CD1c-positive myeloid dendritic cell (primary cell): ENCODE results near the gene FLYWCH1.
A peak's percentile ranks its signal among the peaks of the same experiment; 100 is the strongest.

Experiments
- DNase-seq: peaks from one replicate; pipeline ENCODE4 v3.0.0-alpha.2; 2016; ENCODE audit errors: extremely low spot score

Gene FLYWCH1

DNA sequence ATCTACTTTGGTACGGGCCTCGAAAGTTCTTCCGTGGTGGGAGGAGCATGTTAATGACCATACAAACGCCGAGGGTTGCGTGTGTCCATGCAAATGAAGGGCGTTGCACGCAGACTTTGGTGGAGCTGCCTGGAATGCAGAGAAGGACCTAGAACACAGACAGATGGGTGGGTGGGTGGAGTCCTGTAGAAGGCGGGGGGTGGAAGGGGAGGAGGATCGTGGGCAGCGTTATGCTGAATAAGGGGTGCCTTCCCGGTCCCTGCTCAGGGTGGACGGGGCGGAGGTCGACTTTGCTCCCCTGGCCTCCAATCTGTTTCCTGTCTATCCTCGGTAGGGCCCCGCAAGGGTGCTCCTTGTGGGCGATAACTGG is 56.6 kb downstream of the FLYWCH1 start:
- DNase-seq, result peak; percentile 45

GRCh38 chr16:2968738-2969544 is 57.2 kb downstream of the FLYWCH1 start, which contains the start of gene PAQR4:
Gene PAQR4 (plus strand): TSS chr16:2969348. CDS start chr16:2969675, 327 bp downstream.
- peak; percentile 97 for DNase-seq

GRCh38 chr16:2969545-2970521 is 58.1 kb downstream of the FLYWCH1 start:
- DNase-seq, result peak; percentile 91

GRCh38 chr16:2970563-2970962 is 58.8 kb downstream of the FLYWCH1 start:
- DNase-seq, result no peak

- no peak for DNase-seq
These were observed 59.6 kb downstream of the FLYWCH1 start for GRCh38 chr16:2971134-2971984.

DNA sequence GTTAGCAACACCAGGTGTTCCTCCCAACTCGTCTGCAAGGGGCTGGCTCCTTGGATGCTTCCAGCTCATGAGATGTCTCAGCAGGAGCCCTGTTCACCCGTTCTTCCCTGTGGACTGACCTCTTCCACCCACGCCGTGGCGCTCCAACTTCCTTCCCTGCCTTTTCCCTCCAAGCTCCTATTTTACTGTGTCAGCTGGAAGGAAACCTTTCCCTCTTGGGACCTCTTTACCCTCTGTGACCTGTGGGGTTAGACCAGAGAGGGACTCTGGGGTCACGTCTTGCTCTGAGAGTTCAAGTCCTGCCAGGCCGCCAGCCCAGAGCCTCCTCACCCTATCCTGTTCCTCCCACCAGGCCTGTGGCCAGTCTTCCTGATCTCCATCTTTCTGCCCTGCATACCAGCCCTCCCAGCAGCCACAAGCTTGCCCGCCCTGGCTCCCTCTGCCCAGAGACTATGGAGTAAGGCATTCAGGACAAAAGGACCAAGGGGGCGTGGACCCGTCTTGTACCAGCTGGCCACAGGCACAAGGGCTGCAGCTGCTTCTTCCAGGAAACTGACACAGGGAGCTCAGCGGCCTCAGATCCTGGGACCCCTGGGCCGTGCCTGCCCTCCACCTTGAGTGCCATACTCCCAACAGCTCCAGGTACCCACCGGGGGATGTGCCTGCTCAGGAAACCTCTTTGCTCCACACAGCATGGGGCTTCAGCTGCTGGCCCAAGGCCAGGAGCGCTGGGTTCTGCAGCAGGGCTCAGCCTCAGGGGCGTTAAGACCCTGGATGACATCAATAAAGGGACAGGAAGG is 60.5 kb downstream of the FLYWCH1 start:
- no peak for DNase-seq

DNA sequence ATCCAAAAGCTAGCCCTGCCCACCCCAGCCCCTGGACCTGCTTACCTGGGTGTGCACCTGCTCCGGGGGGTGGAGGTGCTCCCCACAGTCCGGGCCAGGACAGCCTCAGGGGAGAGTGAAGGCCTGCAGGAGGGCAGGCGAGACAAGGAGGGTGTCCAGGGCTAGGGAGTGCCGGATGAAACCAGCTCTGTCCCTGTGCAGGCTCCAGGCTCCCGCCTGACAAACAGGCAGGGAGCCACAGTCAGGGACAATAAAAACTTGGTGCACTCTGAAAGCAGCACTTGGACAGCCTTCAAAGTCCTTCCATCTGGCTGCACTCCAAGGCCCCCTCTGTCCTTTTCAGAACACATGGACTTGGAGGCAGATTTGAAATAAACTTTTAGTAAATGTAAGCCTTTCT is 61.4 kb downstream of the FLYWCH1 start:
- no peak for DNase-seq

DNA sequence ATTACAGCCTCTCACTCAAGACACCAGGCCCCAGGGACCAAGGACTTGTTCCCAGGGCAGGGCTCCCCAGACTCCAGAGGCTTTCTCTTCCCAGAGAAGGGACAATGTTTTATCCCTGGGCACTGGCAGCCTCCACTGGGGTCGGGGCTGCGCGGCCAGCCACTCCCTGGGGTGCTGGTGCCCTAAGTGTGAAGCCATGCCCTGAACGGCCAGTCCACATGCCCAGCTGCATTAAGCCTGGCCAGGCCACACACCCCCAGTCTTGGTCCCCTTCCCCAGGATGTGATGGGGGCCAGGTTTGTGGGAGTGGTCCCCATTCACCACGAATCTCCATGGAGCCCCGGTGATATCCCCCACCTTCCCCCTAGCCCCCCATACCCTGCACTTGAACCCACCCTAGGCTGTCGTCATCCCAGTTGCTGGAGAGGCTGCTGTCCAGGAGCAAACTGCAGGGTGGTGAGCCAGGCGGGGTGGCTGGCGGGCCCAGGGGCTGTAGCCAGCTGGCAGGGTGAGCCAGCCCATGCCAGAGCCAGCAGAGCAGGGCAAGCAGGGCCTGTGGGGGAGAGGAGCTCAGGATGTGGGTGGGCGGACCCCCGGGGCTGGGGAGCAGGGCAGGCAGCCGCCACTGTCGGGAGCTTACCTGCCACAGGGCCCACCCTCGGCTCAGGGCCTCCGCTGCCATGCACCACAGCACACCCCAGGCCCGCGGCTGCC is 62.0 kb downstream of the FLYWCH1 start:
- no peak for DNase-seq

DNA sequence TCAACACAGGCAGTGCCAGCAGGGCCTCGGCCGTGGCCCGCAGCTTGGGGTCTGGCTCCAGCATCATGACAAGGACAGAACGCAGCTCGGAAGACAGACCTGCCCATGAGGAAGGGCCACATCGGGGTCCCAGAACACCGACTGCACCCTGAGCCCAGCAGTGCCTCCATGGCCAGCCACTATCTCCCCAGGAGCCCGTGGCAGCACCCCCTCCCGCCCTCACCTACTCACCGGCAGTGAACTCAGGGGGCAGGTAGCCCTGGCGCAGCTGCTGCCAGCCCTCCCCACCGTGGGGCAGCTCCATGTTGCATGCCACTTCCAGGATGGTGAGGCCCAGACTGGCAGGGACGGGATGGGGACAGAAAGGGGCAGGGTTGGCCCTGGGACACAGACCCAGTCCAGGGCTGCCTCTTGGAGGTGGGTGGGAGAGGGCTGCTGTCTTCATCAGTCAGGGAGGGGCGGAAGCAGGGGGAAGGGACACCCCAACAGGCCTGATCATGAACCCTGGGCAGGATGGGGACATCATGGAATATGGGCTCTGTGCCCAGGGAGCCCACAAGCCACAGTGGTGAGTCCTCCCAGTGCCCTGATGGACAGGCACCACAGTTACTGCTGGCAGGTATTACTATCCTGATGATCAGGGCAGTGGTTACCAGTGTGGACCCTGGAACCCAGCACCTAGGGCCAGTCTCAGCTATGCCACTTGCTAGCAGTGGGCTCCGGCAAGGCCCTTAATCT is 62.8 kb downstream of the FLYWCH1 start:
- no peak for DNase-seq

DNA sequence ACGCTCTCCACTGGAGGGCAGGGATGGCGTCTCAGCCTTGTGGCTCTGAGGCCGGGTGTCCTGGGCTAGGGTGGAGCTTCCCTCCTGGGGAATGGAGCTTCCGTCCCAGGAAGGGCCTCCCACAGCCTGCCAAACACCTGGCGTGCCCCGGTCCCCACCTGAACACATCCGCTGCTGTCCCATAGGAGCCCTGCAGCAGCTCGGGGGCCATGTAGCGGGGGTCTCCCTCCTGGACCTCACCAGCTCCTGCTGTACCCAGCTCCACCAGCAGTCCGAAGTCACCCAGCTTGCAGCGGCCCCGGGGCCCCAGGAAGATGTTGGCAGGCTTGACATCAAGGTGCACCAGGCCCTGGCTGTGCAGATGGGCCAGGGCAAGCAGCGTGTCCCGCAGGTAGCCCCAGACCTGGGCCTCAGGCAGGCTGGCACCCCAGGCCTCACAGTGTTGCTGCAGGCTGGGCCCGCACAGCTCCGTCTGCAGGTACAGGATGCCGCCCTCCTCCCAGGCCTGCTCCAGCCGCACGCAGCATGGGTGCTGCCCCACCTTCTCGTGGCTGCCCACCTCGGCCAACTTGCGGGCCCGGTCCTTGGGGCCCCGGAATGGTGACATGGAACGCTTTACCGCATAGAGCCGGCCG is 63.5 kb downstream of the FLYWCH1 start:
- no peak for DNase-seq

DNA sequence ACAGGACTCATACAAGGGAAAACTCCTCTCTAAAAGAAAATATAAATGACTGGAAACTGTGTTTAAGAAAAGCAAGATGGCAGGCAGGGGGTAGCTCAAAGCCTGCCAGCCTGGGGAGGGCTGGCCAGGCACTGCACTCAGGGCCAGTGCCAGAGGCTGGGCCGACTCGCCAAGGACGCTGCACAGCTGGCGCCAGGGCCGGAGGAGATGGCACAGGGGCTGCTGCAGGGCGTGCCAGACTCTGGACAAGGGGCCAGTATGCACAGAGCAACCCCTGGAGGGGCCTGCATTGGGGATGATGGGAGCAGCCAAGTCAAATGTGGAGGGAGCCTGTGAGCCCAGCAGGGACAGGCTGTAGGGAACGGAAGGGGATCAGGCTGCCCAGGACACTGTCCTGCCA is 64.5 kb downstream of the FLYWCH1 start:
- DNase-seq, result no peak

DNA sequence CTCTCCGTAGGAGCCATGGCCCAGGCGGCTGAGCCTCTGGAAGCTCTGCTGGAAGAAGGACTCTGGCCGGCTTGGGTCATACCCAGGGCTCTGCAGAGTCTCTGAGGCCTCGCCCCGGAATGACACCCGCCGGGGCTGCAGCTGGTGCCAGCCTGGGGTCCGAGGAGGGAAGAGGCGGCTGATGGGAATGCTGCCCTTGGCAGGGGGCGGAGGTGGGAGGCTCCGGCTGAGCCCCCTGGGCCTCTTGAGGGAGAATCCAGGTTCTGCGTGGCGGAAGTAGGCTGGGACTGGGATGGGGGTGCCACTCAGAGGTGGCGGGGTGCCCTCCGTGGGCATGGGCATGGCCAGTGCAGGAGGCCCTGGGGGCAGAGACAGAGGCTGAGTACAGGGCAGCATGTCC is 64.9 kb downstream of the FLYWCH1 start:
- no peak for DNase-seq

DNA sequence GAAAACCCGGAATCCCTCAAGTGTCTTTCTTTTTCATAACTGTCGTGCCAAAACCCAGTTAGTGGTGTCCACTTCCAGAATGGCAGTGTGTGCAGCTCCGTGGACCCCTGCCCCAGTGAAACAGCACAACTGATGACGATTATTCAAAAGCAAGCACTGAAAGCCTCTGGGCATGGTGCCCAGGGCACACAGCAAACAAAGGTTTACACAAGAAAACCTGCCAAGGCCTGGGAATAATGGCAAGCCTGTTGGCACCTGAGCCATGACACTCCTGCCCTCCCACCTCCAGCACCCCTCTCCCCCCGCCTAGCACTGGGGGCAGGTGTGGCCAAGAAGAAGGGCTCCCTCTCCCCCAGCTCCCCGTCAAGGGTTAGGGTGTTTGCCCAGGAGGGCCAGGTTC is 65.7 kb downstream of the FLYWCH1 start:
- no peak for DNase-seq

DNA sequence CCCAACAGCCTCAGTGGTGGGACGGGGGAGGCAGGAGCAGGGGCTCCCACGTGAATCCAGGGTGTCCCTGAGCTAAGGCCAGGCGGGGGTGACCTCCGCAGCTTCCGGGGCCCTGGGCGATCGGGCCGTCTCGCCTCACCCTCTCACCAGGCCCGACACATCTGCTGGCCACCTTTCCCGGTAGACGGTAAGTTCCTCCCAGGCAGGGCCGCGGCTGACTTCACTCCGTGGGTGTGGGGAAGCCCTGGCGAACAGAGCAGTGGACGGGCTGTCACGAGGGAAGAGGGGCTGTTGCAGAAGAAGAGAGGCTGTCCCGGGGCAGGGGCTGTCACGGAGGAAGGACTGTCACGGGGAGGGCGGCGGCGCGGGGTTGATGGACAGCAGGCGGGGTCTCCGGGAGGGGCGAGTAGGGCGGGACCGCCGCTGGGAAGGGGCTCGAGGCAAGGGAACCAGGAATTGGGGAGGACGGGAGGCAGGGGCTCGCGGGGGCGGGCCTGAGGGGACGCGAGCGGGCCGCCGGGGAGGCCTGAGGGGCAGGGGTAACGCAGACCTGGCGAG is 68.0 kb downstream of the FLYWCH1 start:
- DNase-seq, result peak; percentile 80

DNA sequence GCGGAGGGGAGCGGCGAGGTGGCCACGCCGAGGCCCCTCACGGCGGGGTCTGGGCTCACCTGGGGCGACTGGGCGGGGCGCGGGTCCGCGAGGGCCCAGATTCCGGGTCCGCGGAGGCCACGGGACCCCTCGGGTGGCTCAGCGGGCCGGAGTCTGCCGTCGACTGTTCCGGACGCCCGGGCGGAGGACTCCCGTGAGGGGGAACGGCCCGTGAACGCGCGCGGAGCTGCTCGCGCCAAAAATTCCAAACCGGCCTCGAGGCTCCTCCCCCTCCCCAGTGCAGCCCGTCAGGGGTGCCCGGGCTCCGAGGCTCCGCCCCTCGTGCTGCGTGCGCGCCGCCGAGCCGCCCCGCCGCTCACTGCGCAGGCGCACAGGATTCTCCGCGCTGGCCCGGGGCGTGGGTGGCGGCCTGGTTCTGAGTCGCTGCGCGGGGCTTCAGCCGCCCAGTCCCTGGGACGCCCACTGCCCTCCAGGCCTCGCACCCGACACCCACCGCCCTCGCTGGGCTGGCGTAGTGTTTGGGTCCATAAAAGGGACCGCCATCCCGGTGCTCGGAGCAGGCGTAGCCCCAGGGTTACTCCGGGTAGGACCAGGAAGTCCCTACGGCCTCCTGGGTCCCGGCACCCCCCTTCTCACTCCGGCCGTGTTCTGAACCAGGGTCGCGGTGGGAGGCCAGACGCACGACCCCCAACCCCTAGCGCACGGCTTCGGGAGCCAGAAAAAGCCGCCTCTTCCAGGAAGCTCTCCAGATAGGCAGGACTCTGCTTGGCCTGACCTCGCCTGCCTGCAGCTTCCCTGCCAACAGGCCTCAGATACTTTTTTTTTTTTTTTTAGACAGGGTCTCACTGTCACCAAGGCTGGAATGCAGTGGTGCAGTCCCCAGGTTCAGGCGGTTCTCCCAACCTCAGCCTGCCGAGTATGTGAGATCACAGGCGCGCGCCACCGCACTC is 68.8 kb downstream of the FLYWCH1 start, which contains the start of gene PKMYT1:
Gene PKMYT1, minus strand, starts transcription at position 220 of the 950 bp plus-strand sequence. CDS start 789 bp downstream, outside the sequence.
- DNase-seq, result peak; percentile 98

- DNase-seq, result no peak
These were observed 69.6 kb downstream of the FLYWCH1 start for GRCh38 chr16:2981177-2981898.

DNA sequence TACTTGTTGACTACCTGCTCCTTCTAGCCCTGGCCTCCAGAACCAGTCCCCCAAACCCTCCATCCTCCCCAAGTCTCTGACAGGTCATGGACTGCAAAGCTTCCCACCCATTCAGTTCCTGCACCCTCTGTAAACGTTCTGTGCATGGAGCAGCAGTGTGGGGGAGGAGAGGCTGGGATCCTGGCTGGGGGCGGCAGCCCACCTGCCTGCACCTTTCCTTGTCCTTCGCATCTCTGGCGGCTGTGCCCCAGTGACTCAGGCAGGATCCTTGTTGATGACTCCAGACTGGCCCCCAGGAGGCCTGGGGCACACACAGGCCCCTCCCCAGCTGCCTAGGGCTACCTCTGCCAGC is 70.1 kb downstream of the FLYWCH1 start:
- no peak for DNase-seq
